ENCODE measurements around the gene UGDH.
"Not testable (repeated sequence)": the region's sequence is repeated elsewhere in the genome, so short reads cannot be mapped to it uniquely, and the experiment has no call there.

Gene UGDH

DNA sequence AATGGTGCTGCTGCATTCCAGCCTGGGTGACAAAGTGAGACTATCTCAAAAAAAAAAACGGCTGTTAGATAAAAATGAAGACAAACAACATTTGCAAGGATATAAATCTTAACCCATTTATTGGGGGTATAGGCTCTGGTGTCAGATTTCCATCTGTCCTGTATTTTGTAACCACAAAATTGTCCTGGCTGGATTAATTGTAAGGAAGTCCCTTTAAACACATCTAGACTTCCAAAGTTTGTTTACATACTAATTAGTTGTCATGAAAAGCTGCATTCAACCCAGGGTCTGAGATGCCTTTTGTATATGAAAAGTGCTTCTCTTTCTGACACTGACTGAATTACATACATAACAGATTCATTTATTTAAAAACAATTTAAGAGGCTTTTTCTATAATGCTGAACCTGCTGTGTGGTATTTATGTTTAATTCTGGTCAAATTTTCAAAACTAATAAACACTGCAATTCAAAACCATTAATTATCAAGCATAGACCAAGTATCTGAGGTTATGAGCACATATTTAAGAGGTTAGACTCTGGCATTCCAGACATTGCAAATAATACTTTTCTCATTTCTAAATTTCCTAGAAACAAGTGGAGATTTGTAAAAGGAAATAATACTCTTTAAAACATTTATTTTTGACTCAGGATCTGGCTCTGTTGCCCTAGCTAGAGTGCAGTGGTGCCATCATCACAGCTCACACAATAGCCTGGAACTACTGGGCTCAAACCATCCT is 17.5 kb upstream of the UGDH start:
- POLR2A ChIA-PET (ENCODE audit: low non-redundant PET) = no interaction called here
- DNase-seq (ENCODE audit: low spot score) = no peak
- no peak overlapping the region for H3K27ac ChIP-seq
- CTCF ChIA-PET = no interaction called here
- TF ChIP-seq CTCF (conservative IDR thresholded peaks at IDR 0.05; ENCODE audit: low read depth) = no peak

DNA sequence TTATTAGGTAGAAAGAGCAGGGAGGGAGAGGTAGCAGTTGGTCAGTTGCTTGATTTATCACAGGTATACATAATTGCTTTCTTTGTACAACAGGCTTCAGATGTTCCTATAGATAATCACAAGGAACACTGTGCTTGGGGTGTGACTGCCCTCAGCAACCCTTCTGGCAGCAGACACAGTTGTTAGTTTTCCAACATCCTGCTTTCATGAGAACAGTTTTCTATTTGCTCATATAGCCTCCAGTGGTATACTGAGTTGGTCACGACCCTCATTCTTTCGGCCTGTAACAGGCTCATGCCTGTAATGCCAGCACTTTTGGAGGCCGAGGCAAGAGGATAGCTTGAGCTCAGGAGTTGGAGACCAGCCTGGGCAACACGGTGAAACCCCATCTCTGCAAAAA is 16.8 kb upstream of the UGDH start:
- DNase-seq (ENCODE audit: low spot score); POLR2A ChIA-PET (ENCODE audit: low non-redundant PET); H3K27ac ChIP-seq; CTCF ChIA-PET: not testable (repeated sequence)

GRCh38 chr4:39543034-39543433 is 15.8 kb upstream of the UGDH start:
- DNase-seq (ENCODE audit: low spot score) = no peak
- POLR2A ChIA-PET (ENCODE audit: low non-redundant PET) = no interaction called here
- CTCF ChIA-PET = interaction anchor here (0.6 to 1.6 kb wide), 3 partner anchors 12 to 73 kb away, joined by 3 to 4 read pairs (median 3); no protein-coding TSS in a partner anchor
- no peak for TF ChIP-seq CTCF (conservative IDR thresholded peaks at IDR 0.05; ENCODE audit: low read depth)
- no peak overlapping the region for H3K27ac ChIP-seq

GRCh38 chr4:39542611-39543012 is 15.4 kb upstream of the UGDH start:
- POLR2A ChIA-PET (ENCODE audit: low non-redundant PET) = interaction anchor here (1.2 kb wide), 1 partner anchor 15 kb away, joined by 3 read pairs; the partner anchor contains the start of gene UGDH
- no peak for TF ChIP-seq CTCF (conservative IDR thresholded peaks at IDR 0.05; ENCODE audit: low read depth)
- no peak for DNase-seq (ENCODE audit: low spot score)
- H3K27ac ChIP-seq = no peak overlapping the region
- CTCF ChIA-PET = interaction anchor here (0.6 to 1.6 kb wide), 3 partner anchors 13 to 73 kb away, joined by 3 to 4 read pairs (median 3); no protein-coding TSS in a partner anchor

DNA sequence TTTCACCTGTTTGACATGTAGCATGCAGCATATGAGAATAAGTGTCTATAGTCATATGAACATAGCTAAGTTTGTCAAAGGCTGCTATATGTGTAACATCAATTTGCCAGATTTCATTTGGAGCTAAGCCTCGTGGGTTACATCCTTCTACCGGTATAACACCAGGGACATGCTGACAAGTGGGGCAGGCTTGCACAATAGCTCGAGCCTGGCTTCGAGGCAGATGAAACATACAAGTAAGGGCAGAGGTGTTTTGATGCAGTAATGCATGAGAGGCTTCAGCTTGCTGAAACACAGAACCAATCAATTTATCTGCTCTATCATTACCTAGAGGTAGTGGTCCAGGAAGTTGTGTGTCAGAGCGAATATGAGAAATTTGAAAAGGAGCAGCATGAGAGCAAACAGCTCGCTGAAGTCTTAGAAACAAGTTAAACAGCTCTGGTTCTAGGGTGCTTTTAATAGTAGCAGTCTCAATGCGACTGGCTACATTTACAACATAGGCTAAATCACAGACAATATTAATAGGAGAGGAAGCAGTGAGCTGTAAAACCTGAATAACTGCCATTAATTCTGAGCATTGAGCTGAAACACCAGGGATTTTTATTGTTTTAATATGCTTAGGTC is 14.9 kb upstream of the UGDH start:
- ChIA-PET POLR2A (ENCODE audit: low non-redundant PET) (interaction anchor here (1.2 kb wide), 1 partner anchor 15 kb away, joined by 3 read pairs; the partner anchor contains the start of gene UGDH), CTCF (interaction anchor here (0.6 to 1.6 kb wide), 3 partner anchors 13 to 72 kb away, joined by 3 to 4 read pairs (median 3); no protein-coding TSS in a partner anchor)
- no peak for TF ChIP-seq CTCF (conservative IDR thresholded peaks at IDR 0.05; ENCODE audit: low read depth)
- no peak for DNase-seq (ENCODE audit: low spot score)
- H3K27ac ChIP-seq = no peak overlapping the region

- ChIA-PET POLR2A (ENCODE audit: low non-redundant PET) (no interaction called here), CTCF (interaction anchor here (0.8 kb wide), 1 partner anchor 861 kb away, joined by 3 read pairs; no protein-coding TSS in a partner anchor)
- DNase-seq (ENCODE audit: low spot score) = no peak
- TF ChIP-seq CTCF (conservative IDR thresholded peaks at IDR 0.05; ENCODE audit: low read depth) = no peak
- no peak overlapping the region for H3K27ac ChIP-seq
These were observed 11.9 kb upstream of the UGDH start for GRCh38 chr4:39539089-39539611.
